NCI-H1436 (cell line): ENCODE measurements around the gene VTA1.
"Not testable (repeated sequence)": the region's sequence is repeated elsewhere in the genome, so short reads cannot be mapped to it uniquely, and the experiment has no call there.

Source experiments
- DNase-seq: peaks from one replicate; lab custom pipeline; 2025; lab: John Stamatoyannopoulos, UW

VTA1 gene

GRCh38 chr6:142225552-142225951 lies 78.5 kb downstream of the VTA1 start:
- DNase-seq = no peak

GRCh38 chr6:142226731-142227130 lies 79.7 kb downstream of the VTA1 start:
- no peak for DNase-seq

- not testable (repeated sequence) for DNase-seq
These were observed 82.6 kb downstream of the VTA1 start for GRCh38 chr6:142229518-142230270.

- DNase-seq = peak; percentile 78
These were observed 85.4 kb downstream of the VTA1 start for GRCh38 chr6:142232206-142233044.

- no peak for DNase-seq
These were observed 87.1 kb downstream of the VTA1 start for GRCh38 chr6:142233945-142234682.

- DNase-seq = no peak
These were observed 88.2 kb downstream of the VTA1 start for GRCh38 chr6:142235272-142235671.

- DNase-seq = no peak
These were observed 88.7 kb downstream of the VTA1 start for GRCh38 chr6:142235791-142236190.

GRCh38 chr6:142236691-142237090 lies 89.6 kb downstream of the VTA1 start:
- no peak for DNase-seq

GRCh38 chr6:142238881-142239280 lies 91.8 kb downstream of the VTA1 start:
- no peak for DNase-seq

- no peak for DNase-seq
These were observed 93.1 kb downstream of the VTA1 start for GRCh38 chr6:142240179-142240578.

GRCh38 chr6:142241061-142241460 lies 94.0 kb downstream of the VTA1 start:
- no peak for DNase-seq

GRCh38 chr6:142242269-142242668 lies 95.2 kb downstream of the VTA1 start:
- DNase-seq = no peak

- no peak for DNase-seq
These were observed 99.9 kb downstream of the VTA1 start for GRCh38 chr6:142246960-142247359.

- no peak for DNase-seq
These were observed 102.2 kb downstream of the VTA1 start for GRCh38 chr6:142249266-142249665.

GRCh38 chr6:142251930-142252445 lies 104.9 kb downstream of the VTA1 start:
- no peak for DNase-seq

GRCh38 chr6:142254513-142254912 lies 107.5 kb downstream of the VTA1 start:
- DNase-seq = no peak

GRCh38 chr6:142255785-142256184 lies 108.7 kb downstream of the VTA1 start:
- no peak for DNase-seq

- DNase-seq = no peak
These were observed 111.2 kb downstream of the VTA1 start for GRCh38 chr6:142258305-142258704.

GRCh38 chr6:142258757-142259156 lies 111.7 kb downstream of the VTA1 start:
- no peak for DNase-seq

- no peak for DNase-seq
These were observed 113.7 kb downstream of the VTA1 start for GRCh38 chr6:142260748-142261147.

GRCh38 chr6:142262231-142262630 lies 115.2 kb downstream of the VTA1 start:
- DNase-seq = no peak

GRCh38 chr6:142265476-142265875 lies 118.4 kb downstream of the VTA1 start:
- no peak for DNase-seq
